GM19452 (cell line): Measurements from ENCODE around the gene MPV17L2.

ENCODE experiments used
- ATAC-seq: cut with Tn5 transposase; IDR thresholded peaks from one replicate; pipeline ENCODE4 v1.9.1; 2021; ENCODE audit not compliant: unreplicated experiment

Gene MPV17L2

DNA sequence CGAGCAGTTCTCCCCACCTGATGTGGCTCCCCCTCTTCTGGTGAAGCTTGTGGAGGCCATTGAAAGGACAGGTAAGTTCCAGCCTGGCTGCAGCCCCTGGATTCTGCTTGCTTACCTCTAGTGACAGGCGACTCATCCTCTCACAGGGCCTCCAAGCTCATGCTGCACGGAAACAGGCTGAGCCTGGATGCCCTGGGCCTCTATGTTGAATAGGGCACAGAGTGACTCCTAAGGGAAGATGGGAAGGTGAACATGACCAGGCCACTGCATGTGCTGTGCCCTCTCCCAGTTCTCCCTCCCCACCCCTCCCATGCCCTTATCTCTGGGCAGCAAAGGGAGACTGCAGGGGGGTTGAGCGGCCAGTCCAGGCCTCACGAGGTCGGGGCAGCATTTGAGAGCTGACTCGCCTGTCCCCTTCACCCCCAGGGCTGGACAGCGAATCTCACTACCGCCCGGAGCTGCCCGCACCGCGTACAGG, 32.5 kb upstream of the MPV17L2 start:
- ATAC-seq: no peak

DNA sequence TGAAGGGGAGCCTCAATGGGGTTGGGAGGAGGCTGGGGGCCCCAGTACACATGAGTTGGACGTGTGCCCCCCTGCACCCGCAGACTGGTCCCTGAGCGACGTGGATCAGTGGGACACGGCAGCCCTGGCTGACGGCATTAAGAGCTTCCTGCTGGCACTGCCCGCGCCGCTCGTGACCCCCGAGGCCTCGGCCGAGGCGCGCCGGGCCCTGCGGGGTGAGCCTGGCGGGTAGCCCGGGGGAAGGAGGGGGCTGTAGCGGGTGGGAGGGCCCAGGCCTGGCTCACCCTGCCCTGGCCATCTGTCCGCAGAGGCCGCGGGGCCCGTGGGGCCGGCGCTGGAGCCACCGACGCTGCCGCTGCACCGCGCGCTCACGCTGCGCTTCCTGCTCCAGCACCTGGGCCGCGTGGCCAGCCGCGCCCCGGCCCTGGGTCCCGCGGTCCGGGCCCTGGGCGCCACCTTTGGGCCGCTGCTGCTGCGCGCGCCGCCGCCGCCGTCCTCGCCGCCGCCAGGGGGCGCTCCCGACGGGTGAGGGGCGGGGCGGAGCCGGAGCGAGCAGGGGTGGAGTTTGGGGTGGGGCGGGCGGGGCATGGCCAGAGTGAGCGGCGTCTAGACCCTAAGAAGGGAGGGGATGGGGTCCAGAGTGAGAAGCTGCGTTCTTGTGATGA, 31.9 kb upstream of the MPV17L2 start:
- peak; percentile 62 for ATAC-seq

DNA sequence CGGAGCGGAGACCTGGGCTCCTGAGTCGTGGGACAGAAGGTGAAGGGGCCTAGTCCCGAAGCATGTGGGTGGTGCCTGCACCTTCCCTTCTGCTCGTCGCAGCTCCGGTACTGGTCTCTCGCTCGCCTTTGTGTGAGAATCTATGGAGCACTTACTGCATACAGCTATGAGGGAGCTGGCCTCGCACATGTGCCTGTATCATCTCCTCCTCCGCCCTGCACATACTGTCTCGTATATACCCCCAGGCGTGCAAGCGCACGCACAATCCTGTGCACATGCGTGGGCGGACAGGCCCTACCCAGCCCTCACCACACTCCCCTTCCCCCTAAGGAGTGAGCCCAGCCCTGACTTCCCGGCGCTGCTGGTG, 31.4 kb upstream of the MPV17L2 start:
- no peak for ATAC-seq

DNA sequence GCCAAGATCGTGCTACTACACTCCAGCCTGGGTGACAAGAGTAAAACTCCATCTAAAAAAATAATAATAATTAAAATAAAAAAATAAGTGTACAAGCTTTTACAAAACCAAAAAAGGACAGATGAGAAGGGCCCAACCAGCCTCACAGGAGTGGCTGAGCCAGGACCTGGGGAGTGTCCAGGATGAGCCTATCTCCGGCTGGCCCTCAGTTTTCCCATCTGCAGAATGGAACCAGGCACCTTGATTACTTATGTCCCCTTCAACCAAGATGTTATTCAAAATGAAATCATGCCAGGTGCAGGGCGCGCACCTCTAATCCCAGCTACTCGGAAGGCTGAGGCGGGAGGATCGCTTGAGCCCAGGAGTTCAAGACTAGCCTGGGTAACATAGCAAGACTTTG, 28.9 kb upstream of the MPV17L2 start:
- ATAC-seq: no peak

DNA sequence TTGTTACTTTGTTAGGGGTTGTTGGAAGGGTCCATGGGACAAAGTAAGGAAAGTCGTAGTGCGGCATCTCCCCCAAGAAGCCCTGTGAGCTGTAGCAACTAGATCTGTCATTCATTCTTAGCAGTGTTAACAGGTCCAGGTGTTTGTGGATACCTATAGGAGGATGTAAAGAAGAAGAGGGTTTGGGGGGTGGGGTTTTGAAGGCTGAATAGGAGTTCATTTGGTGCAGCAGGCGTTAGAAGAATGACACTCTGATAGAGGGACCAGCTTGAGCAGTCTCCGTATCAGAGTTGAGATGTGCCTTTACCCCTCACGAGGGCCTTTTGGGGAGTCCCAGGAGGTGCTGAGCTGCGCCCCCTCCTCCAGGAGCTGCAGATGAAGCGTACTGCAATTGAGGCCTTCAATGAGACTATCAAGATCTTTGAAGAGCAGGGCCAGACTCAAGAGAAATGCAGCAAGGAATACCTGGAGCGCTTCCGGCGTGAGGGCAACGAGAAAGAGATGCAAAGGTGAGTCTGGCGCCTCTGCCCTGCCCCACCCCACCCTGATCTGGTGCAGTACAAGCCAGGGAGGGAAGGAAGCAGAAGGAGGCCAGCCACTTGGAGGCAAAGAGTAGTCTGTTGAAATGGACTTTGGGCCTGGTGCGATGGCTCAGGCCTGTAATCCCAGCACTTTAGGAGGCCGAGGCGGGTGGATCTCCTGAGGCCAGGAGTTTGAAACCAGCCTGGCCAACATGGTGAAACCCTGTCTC, 27.0 kb upstream of the MPV17L2 start:
- ATAC-seq: no peak

DNA sequence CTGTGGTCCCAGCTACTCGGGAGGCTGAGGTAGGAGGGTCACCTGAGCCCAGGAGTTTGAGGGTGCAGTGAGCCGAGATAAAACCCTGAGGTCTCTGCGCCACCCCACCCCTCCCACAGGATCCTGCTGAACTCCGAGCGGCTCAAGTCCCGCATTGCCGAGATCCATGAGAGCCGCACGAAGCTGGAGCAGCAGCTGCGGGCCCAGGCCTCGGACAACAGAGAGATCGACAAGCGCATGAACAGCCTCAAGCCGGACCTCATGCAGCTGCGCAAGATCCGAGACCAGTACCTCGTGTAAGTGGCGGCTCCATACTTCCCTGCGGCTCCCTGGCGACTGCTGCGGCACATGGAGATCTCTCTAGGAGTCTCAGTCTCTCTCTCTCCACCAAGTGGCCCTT, 26.0 kb upstream of the MPV17L2 start:
- ATAC-seq: no peak

DNA sequence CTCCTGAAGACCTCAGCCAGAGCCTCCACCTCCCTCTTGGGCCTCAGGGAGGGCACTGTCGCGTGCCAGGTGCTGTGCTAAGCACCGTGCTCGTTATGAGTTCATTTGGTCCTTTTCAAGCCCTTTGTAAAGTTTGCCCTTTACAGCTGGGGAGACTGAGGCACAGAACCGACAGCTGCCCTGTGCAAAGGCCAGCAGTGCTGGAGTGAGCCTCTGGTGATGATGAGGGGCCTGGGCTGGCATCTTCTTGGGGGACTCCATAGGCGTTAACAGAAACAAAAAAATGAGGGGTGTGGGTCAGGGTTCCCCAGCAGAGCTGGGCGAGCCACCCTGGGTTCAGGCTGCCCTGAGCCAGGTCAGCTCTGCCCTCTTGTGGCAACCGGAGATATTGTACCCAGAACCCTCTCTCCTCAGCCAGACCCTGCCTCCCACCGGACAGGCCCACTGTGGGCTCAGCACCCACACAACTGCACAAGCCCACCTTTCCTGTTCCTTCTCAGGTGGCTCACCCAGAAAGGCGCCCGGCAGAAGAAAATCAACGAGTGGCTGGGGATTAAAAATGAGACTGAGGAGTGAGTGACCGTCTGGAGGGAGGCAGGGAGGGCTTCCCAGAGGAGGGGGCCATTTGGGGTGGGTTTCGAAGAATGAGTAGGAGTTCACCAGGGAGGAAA, 24.9 kb upstream of the MPV17L2 start:
- no peak for ATAC-seq

DNA sequence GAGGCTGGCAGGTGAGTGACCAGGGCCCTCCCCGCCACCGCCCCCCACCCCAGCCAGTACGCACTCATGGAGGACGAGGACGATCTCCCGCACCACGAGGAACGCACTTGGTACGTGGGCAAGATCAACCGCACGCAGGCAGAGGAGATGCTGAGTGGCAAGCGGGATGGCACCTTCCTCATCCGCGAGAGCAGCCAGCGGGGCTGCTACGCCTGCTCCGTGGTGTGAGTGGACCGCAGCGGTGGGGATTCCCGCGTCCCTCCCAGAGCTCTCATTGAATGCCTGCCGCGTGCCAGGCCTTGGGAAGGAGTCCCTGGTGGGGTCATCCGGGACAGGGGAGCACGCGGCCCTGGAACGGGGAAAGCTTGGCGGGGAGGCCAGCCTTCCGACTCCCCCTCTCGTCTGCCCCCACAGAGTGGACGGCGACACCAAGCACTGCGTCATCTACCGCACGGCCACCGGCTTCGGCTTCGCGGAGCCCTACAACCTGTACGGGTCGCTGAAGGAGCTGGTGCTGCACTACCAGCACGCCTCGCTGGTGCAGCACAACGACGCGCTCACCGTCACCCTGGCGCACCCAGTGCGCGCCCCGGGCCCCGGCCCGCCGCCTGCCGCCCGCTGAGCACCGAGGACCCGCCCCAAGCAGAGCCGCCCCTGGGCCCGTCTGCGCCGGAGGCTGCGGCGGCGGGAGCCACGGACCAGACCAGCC, 24.2 kb upstream of the MPV17L2 start:
- ATAC-seq: no peak

DNA sequence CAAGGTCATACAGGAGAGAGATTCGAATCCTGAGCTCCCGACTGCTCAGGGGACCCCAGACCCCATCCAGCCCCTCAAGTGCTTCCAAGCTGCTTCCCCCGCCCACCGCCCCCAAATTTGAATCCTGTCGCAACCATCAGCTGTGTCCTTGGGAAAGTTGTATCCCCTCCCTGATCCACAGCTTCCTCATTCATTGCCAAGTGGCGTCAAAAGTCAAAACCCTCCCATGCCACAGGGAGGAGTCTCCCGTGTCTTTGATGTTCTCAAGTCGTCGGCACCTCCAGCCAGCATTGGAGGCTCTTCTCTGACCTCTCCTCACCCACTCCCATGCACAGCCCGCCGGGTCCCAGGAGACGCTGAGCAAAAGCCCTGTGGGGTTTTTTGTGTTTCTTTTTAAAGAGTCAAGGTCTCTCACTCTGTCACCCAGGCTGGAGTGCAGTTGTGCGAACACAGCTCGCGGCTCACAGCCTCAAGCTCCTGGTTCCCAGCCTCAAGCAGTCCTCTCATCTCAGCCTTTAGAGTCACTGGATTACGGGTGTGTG, 22.2 kb upstream of the MPV17L2 start:
- no peak for ATAC-seq

DNA sequence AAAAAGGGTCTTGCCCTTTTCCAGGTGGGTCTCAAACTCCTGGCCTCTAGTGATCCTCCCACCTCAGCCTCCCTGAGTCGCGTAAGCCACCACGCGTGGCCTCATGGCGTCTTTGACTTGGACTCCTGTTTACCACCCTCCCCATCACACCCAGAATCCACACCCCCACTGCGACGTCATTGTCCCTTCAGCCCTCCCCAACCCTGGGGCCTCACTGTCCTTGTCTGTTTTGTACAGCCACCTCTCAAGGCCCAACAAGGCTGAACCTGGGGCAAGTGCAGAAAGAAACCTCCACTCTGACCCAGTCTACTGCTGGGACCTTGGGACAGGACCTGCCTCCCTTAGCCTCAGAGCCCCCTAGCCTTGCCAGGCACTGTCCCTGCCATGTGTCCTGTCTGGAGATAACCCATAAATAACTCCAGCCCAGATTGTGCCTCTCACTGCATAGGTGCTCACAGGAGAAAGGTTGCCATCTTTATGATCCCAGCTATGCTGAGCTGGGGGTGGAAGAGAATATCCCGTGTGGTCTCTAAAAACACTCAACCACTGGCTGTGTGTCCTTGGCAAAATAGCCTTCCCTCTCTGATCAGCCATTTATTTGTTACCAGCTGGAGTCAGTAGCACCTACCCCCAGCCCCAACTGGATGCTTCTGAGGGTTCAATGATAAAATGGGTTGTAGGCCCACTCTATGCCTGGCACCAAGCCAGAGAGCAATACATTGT, 21.3 kb upstream of the MPV17L2 start:
- ATAC-seq: no peak

DNA sequence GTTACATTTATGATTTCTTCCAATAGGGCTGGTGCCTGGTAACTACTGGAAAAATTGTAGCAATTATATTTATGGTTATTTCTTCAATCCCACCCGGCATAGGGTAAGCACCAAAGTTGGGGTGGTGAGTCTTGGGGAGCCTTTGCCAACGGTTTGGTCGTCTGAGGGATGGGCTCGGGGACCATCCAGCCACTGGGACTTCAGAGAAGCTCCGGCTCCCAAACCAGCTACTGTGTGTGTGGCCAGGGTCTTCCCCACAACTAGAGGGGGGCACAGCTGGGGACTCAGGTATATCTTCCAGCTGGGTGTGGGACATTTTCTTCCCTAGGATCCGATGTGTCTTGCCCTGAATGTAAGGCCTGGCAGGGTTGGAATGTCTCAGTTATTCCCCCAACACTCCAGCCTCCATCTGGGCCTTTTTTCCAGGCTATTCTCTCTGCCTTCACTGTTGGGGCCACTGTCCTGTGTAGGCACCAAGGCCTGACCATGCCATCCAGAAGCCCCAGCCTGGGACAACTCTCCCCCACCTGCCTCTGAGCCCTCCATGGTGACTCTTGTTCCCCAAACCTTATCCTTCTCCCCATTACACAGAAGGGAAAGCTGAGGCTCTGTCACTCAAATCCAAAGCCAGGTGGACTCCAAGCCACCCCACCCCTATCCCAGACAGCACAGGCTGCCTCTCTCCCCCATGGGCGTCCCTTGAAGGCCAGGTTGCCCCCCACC, 20.5 kb upstream of the MPV17L2 start:
- no peak for ATAC-seq

DNA sequence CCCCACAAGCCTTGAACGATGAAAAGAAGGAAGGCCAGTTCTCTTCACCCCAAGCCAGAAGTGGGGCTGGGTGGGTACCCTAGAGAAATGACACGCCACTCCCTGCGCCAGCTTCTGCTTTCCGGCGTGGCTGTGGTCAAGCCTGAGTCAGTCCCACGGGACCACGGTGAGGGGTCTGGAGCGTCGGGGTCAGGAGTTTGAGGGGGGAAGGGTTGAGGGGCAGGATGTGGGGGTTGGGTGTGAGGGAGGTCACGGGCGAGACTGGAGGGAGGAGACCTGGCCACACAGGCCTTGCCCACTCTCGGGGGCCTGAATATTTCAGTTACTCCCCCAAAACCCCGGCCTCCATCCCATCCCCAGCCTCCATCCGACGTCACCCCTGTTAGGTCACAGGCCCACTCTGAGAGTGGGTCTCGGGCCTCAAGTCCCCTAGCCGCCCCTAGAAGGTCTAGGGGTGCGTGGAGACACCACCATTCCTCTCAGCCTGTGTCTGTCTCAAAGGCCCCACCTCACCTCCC, 19.9 kb upstream of the MPV17L2 start:
- peak; percentile 5 for ATAC-seq

DNA sequence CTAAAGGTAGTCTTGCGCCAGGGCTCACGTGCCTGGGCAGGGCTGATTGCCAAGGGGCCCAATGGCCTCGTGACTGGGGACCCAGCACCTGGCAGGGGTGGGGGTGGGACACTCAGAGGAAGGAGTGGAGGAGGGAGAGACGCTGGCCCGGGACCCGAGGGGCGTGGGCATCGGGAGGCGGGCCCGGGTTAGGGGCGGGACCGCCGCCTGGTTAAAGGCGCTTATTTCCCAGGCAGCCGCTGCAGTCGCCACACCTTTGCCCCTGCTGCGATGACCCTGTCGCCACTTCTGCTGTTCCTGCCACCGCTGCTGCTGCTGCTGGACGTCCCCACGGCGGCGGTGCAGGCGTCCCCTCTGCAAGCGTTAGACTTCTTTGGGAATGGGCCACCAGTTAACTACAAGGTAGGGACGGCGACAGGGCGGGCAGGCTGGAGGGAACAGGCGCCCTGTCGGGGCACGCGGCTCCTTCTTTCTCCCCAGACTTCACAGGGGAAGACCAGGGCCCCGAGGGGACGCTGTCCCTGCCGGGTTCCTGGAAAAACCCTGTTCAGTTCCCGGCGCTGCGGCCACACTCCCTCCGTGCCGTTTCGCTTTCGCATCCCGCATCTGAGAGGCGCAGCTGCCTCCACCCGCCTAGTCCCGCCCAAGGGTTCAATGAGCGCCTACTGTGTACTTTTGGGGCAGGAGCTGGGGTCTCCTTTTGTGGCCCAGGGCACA, 19.3 kb upstream of the MPV17L2 start, which contains the start of gene IFI30:
IFI30 (plus strand) TSS at position 242 of the 717 bp plus-strand sequence; CDS start at position 271, 29 bp downstream.
- ATAC-seq: peak; percentile 44

DNA sequence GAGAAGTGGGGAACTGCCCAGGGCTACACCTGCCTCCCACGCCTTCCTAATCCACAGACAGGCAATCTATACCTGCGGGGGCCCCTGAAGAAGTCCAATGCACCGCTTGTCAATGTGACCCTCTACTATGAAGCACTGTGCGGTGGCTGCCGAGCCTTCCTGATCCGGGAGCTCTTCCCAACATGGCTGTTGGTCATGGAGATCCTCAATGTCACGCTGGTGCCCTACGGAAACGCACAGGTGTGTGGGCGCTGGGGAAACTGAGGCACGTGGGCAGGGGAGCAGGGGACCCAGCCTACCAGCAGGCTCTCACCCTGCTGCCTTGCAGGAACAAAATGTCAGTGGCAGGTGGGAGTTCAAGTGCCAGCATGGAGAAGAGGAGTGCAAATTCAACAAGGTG, 18.0 kb upstream of the MPV17L2 start:
- no peak for ATAC-seq

DNA sequence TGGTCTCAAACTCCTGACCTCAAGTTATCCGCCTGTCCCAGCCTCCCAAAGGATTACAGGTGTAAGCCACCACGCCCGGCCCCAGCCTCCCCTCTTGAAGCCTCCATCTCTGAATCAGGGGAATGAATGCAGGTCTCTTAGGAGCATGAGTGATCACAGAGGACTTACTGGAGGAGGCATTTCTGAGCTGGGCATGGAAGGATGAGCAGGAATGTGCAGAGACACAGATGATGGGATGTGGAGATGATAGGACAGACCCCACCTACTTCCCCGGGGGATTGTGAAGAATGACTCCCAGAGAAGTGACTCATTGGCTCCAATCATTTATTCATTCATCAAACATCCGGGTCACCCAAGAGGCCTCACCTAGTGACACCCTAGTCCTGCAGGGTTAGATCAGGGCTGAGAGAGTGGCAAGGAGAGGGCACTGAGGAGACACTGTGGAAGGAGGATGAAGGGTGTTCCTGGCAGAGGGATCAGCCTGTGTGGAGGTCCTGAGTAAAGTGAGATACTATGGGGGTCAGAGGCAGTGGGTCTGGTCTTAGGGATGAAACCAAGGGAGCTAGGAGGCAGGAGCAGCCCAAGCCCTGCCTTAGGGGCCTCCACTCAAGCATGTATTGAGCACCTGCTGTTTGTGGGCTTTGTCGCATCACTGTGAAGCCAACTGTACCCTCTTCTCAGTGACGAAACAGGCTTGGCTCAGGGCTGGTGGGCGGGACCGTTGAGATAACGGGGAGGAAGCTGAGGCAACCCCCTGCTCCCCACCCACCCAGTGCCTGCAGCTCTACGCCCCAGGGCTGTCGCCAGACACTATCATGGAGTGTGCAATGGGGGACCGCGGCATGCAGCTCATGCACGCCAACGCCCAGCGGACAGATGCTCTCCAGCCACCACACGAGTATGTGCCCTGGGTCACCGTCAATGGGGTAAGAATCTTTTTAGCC, 16.4 kb upstream of the MPV17L2 start:
- ATAC-seq: no peak

DNA sequence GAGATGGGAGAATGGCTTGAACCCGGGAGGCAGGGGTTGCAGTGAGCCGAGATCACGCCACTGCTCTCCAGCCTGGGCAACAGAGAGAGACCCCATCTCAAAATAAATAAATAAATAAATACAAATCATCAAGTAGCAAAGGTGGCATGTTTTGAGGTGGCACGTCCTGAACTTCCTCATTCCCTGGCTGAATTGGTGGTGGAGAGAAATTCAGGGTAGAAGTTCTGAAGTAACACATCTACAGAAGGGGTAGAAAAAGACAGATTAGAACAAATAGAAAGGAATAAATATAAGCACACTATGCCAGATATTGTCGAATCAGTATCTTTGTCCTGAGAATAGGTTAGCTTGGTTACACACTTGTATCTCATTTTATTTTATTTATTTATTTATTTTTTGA, 13.1 kb upstream of the MPV17L2 start:
- no peak for ATAC-seq

DNA sequence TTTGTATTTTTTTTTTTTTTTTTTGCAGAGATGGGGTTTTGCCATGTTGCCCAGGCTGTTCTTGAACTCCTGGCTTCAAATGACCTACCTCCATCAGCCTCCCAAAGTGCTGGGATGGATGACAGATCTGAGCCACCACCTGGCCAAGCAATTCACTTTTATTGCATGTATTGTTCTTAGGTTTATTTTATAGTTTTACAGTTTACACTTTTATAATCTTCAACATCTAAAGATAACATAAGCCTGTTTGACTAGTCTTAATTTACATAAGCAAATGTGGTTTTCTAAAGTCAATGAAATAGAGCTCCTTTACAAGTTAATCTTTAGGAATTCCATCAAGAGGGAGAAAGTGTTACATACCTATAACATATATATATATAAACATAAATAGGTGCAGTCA, 9.5 kb upstream of the MPV17L2 start:
- no peak for ATAC-seq

DNA sequence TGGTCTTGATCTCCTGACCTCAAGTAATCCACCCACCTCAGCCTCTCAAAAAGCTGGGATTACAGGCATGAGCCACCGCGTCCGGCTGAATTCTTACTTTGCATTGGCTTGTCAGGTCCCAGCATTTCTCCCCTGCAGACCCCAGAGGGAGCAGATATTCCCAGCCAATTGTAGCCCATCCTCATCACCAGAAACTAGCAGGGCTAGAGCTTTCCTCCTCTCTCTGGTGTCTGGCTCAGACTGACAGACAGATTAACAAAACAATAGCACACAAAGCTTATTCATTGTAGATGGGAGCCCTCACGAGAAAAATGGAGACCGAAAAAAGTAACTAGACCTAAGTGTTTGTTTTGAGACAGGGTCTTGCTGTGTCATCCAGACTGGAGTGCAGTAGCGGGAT, 7.5 kb upstream of the MPV17L2 start:
- no peak for ATAC-seq
